HepG2 (cell line): ENCODE measurements around the gene APBB1IP. TPM values are rescaled to one million over a fixed set of nuclear protein-coding genes. Genes with fewer than 3 reads are reported as not detected.

ENCODE experiments used
- ATAC-seq: fragments of 200-7000 bp; cut with Tn5 transposase; 3 replicates; pipeline ENCODE4 v1.9.1; 2020; ENCODE audit warnings: mild to moderate bottlenecking, moderate library complexity
- BruUV-seq: library from RNA; stranded (reverse); fragments of 400-500 nt; replicated peaks from 2 replicates; lab custom pipeline; 2021; lab: Mats Ljungman, UMichigan
- CTCF ChIA-PET: fragments of 300-600 bp; formaldehyde crosslinking; extraction: SDS; loops from one replicate; lab custom pipeline; 2021; ENCODE audit warnings: low total read pairs, inconsistent platforms, low intra/inter-chr PET ratio; lab: Yijun Ruan, JAX
- POLR2A ChIA-PET: fragments of 350-600 bp; sonication (Branson Sonifier 250); formaldehyde crosslinking; loops from one replicate; lab custom pipeline; 2020; ENCODE audit warnings: antibody characterized with exemption, inconsistent platforms; lab: Yijun Ruan, JAX
- DNase-seq: peaks from one replicate; pipeline ENCODE4 v3.0.0-alpha.2; 2015; ENCODE audit warnings: low spot score
- FAIRE-seq: peaks from 3 replicates; lab custom pipeline; 2011; peaks lifted over from hg19 to GRCh38; lab: Jason Lieb, UNC
- H2AFZ ChIP-seq: one replicate; pipeline ENCODE4 v1.6.1; 2011; ENCODE audit warnings: low read length, inconsistent platforms
- H3K27ac ChIP-seq: fragments of 300-600 bp; 3 replicates; pipeline ENCODE4 v1.8.0; 2011; ENCODE audit warnings: mixed run types, mild to moderate bottlenecking, mixed read lengths, low read length, inconsistent platforms; ENCODE audit not compliant: insufficient read depth; ENCODE audit errors: extremely low read length
- H3K27me3 ChIP-seq, 2 experiments: fragments of 200-600 bp in 1 of 2; 2 replicates in 1 of 2; 3 replicates in 1 of 2; pipeline versions ENCODE4 v1.6.0 to v1.8.0; 2011; ENCODE audit warnings: low read length in 2 of 2, mild to moderate bottlenecking in 2 of 2, moderate library complexity in 2 of 2, inconsistent platforms in 1 of 2; ENCODE audit not compliant: insufficient read depth in 2 of 2, control insufficient read depth in 1 of 2
- H3K36me3 ChIP-seq, 2 experiments: fragments of 200-600 bp in 1 of 2; replicated peaks in 1 of 2; 2 replicates in 1 of 2; 3 replicates in 1 of 2; pipeline versions ENCODE4 v1.5.1 to v1.8.0; 2011; ENCODE audit warnings: low read length in 2 of 2, inconsistent platforms in 1 of 2; ENCODE audit not compliant: insufficient read depth in 2 of 2, control insufficient read depth in 1 of 2
- H3K4me1 ChIP-seq: 2 replicates; pipeline ENCODE4 v1.5.1; 2012; ENCODE audit warnings: low read length, inconsistent platforms; ENCODE audit not compliant: insufficient read depth
- H3K4me2 ChIP-seq: 2 replicates; pipeline ENCODE4 v1.6.0; 2011; ENCODE audit warnings: low read depth, low read length, inconsistent platforms
- H3K4me3 ChIP-seq, 3 experiments: fragments of 200-600 bp in 1 of 3; sonication (generic), shearing (Covaris generic) in 1 of 3; replicated peaks in 1 of 3; 2 replicates each; pipeline ENCODE4 v1.5.1; 2011 to 2016; ENCODE audit warnings: low read length in 3 of 3, inconsistent platforms in 2 of 3, low read depth in 2 of 3, mild to moderate bottlenecking in 2 of 3, control low read depth in 1 of 3, mixed read lengths in 1 of 3; ENCODE audit not compliant: insufficient read depth in 1 of 3
- H3K79me2 ChIP-seq: one replicate; pipeline ENCODE4 v1.6.1; 2011; ENCODE audit warnings: low read length, inconsistent platforms; ENCODE audit not compliant: insufficient read depth
- H3K9ac ChIP-seq: 2 replicates; pipeline ENCODE4 v1.6.0; 2011; ENCODE audit warnings: mild to moderate bottlenecking, low read depth, low read length, inconsistent platforms; ENCODE audit not compliant: insufficient read depth
- H3K9me3 ChIP-seq: 2 replicates; pipeline ENCODE4 v1.5.1; 2012; ENCODE audit warnings: mild to moderate bottlenecking, low read length
- H4K20me1 ChIP-seq: 2 replicates; pipeline ENCODE4 v1.6.0; 2011; ENCODE audit warnings: inconsistent platforms, mild to moderate bottlenecking, low read length, moderate library complexity; ENCODE audit not compliant: insufficient read depth
- ATAD3A ChIP-seq: sonication (generic); formaldehyde crosslinking; IDR thresholded peaks from 2 replicates; pipeline ENCODE4 v1.4.0; 2020; ENCODE audit warnings: missing genetic modification reagents
- CEBPZ ChIP-seq: IDR thresholded peaks from 2 replicates; pipeline ENCODE4 v1.6.1; 2012; ENCODE audit warnings: low read length, improper control_type of control experiment
- GATAD2A ChIP-seq: IDR thresholded peaks from 2 replicates; pipeline ENCODE4 v1.6.1; 2016
- KAT7 ChIP-seq: IDR thresholded peaks from 2 replicates; pipeline ENCODE4 v1.6.1; 2018; ENCODE audit warnings: borderline replicate concordance, missing compliant biosample characterization
- KLF9 ChIP-seq: IDR thresholded peaks from 2 replicates; pipeline ENCODE4 v1.6.1; 2016; ENCODE audit warnings: low read depth
- NR0B2 ChIP-seq: sonication (generic); formaldehyde crosslinking; IDR thresholded peaks from 2 replicates; pipeline ENCODE4 v1.4.0; 2020; ENCODE audit warnings: mild to moderate bottlenecking, missing genetic modification reagents
- TEAD3 ChIP-seq: optimal IDR thresholded peaks from 2 replicates; pipeline ENCODE3; 2016; ENCODE audit warnings: borderline replicate concordance
- ZBTB43 ChIP-seq: sonication (generic); formaldehyde crosslinking; conservative IDR thresholded peaks from 2 replicates; pipeline ENCODE4 v1.4.0; 2020; ENCODE audit warnings: missing genetic modification reagents
- ZNF143 ChIP-seq: sonication (generic); formaldehyde crosslinking; IDR thresholded peaks from 2 replicates; pipeline ENCODE4 v1.4.0; 2020; ENCODE audit warnings: missing genetic modification reagents
- ZNF841 ChIP-seq: sonication (generic); formaldehyde crosslinking; IDR thresholded peaks from 2 replicates; pipeline ENCODE4 v1.8.1; 2023; ENCODE audit warnings: missing genetic modification reagents, borderline replicate concordance
- WGBS: methylation state at CpG from one replicate; pipeline ENCODE4 v1.1.6; 2017; ENCODE audit warnings: low lambda C conversion rate; 5-methylcytosine and 5-hydroxymethylcytosine counted together
- in situ Hi-C: cut with HindIII; loops from 2 replicates; pipeline ENCODE4 v1.10.0; 2017; ENCODE audit warnings: low pct_unique_long_range_greater_than_20kb; ENCODE audit not compliant: extremely low pct_ligation_motif_present
- intact Hi-C: fragments of 100-400 bp; cut with micrococcal nuclease; formaldehyde crosslinking; loops from one replicate; pipeline ENCODE4 v1.10.0; 2022; ENCODE audit not compliant: unreplicated experiment
- polyA plus RNA-seq, 8 experiments: library from polyadenylated mRNA; depleted of rRNA in 3 of 8; stranded (reverse) in 7 of 8; unstranded in 1 of 8; fragments of >200 nt; fragmentation: Illumina TruSeq in 4 of 8; extraction: Trizol in 4 of 8; gene quantifications; 2 replicates each; pipeline versions ENCODE4 v1.2.1 to v1.2.3, GENCODE V29; 2011 to 2016; ENCODE audit warnings: low read depth in 4 of 8, missing spikeins in 1 of 8, mixed read lengths in 1 of 8; ENCODE audit not compliant: insufficient read depth in 1 of 8
- total RNA-seq, 5 experiments: library from RNA; depleted of rRNA; stranded (reverse); fragments of >200 nt; fragmentation: Illumina TruSeq; extraction: Trizol; gene quantifications; 2 replicates each; pipeline ENCODE4 v1.2.3, GENCODE V29; 2016; ENCODE audit warnings: low read depth in 1 of 5

APBB1IP gene
- total and polyA plus RNA-seq, 2 of the 13 experiments (the other 11 are each of a cell fraction or from before 2014, with no cell fraction given): 0.08 TPM; not detected in 1

GRCh38 chr10:26509307-26509706, 71.2 kb downstream of the APBB1IP start:
- POLR2A ChIA-PET: no interaction called here
- Histone ChIP-seq H3K4me1 (no peaks in the 10 kb centered on the region), H3K9me3 (no peaks in the 10 kb centered on the region), H4K20me1 (no peaks in the 10 kb centered on the region), H3K4me2 (no peak overlapping the region), H3K79me2 (no peaks in the 10 kb centered on the region), H3K9ac (no peak overlapping the region), H3K27ac (no peak overlapping the region), H3K36me3 (no peaks in the 10 kb centered on the region), H2AFZ (no peak overlapping the region), H3K27me3 (peaks cover 0 to 8% of the 10 kb centered on the region in 2 experiments; a peak in 1 of 5 replicates), H3K4me3 (no peak overlapping the region)
- CTCF ChIA-PET: no interaction called here
- intact Hi-C loops (no loop called here), in situ Hi-C loops (no loop called here)
- no peak for FAIRE-seq
- no peak for DNase-seq
- TF ChIP-seq GATAD2A (CRISPR knock-in tag): no peak
- TF ChIP-seq CEBPZ: no peak
- TF ChIP-seq ZNF841 (CRISPR knock-in tag): no peak
- no peak for TF ChIP-seq ZBTB43 (CRISPR knock-in tag)
- no peak for TF ChIP-seq ZNF143 (CRISPR knock-in tag)
- TF ChIP-seq ATAD3A (CRISPR knock-in tag): no peak
- TF ChIP-seq KAT7 (CRISPR knock-in tag): no peak
- no peak for TF ChIP-seq NR0B2 (CRISPR knock-in tag)
- no peak for TF ChIP-seq TEAD3 (CRISPR knock-in tag)
- TF ChIP-seq KLF9: no peak
- 0% methylated on average over 1 of the region's 1 CpG for WGBS
- no peak for ATAC-seq
- no TSS peak for BruUV-seq
